ENCODE results near the gene OR52N4.

The OR52N4 gene

GRCh38 chr11:5746614-5747013, 7.4 kb upstream of the OR52N4 start:
- H3F3A ChIP-seq (ENCODE audit: insufficient read depth, low read length) = no peaks in the 10 kb centered on the region
- H3K79me2 ChIP-seq (ENCODE audit: low read length) = no peaks in the 10 kb centered on the region
- DNase-seq = no peak
- no peaks in the 10 kb centered on the region for H3K4me1 ChIP-seq (ENCODE audit: low read length)
- H3K9ac ChIP-seq (ENCODE audit: low read length) = no peak overlapping the region
- no peak overlapping the region for H3K4me2 ChIP-seq (ENCODE audit: low read depth, low read length)
- H4K20me1 ChIP-seq (ENCODE audit: insufficient read depth, low read length) = no peaks in the 10 kb centered on the region
- no peaks in the 10 kb centered on the region for H3K9me3 ChIP-seq (replicated peaks; ENCODE audit: insufficient read depth, low read length)
- no peaks in the 10 kb centered on the region for H3K36me3 ChIP-seq (replicated peaks; ENCODE audit: insufficient read depth, low read length)
- no peak overlapping the region for H3K4me3 ChIP-seq (ENCODE audit: low read length)
- H3K27ac ChIP-seq (ENCODE audit: low read length) = no peak overlapping the region
- H3K9me2 ChIP-seq (replicated peaks; ENCODE audit: insufficient read depth, low read length) = no peaks in the 10 kb centered on the region
- TF ChIP-seq EZH2phosphoT487 (IDR thresholded peaks at IDR 0.05; ENCODE audit: low read length) = no peak
- TF ChIP-seq CTCF (IDR thresholded peaks at IDR 0.05; ENCODE audit: low read length) = no peak
- no peak for TF ChIP-seq EZH2 (optimal IDR thresholded peaks at IDR 0.05; ENCODE audit: low read depth, low read length)
- H3K27me3 ChIP-seq (replicated peaks; ENCODE audit: insufficient read depth, low read length) = 0 out of 2 replicates have a peak, but pooled peaks cover 3% of the 10 kb centered on the region
- H2AFZ ChIP-seq (ENCODE audit: low read length) = no peak overlapping the region

- Histone ChIP-seq H3K79me2 (ENCODE audit: low read length) (no peaks in the 10 kb centered on the region), H3K4me2 (ENCODE audit: low read depth, low read length) (no peak overlapping the region), H4K20me1 (ENCODE audit: insufficient read depth, low read length) (no peaks in the 10 kb centered on the region), H3K4me1 (ENCODE audit: low read length) (no peaks in the 10 kb centered on the region), H3K36me3 (replicated peaks; ENCODE audit: insufficient read depth, low read length) (no peaks in the 10 kb centered on the region), H3F3A (ENCODE audit: insufficient read depth, low read length) (no peaks in the 10 kb centered on the region), H3K9me3 (replicated peaks; ENCODE audit: insufficient read depth, low read length) (no peaks in the 10 kb centered on the region), H3K27ac (ENCODE audit: low read length) (no peak overlapping the region), H3K9me2 (replicated peaks; ENCODE audit: insufficient read depth, low read length) (no peaks in the 10 kb centered on the region), H3K27me3 (replicated peaks; ENCODE audit: insufficient read depth, low read length) (0 out of 2 replicates have a peak, but pooled peaks cover 3% of the 10 kb centered on the region), H3K4me3 (ENCODE audit: low read length) (no peak overlapping the region), H2AFZ (ENCODE audit: low read length) (no peak overlapping the region), H3K9ac (ENCODE audit: low read length) (no peak overlapping the region)
- no peak for DNase-seq
- TF ChIP-seq EZH2phosphoT487 (IDR thresholded peaks at IDR 0.05; ENCODE audit: low read length) (no peak), CTCF (IDR thresholded peaks at IDR 0.05; ENCODE audit: low read length) (no peak), EZH2 (optimal IDR thresholded peaks at IDR 0.05; ENCODE audit: low read depth, low read length) (no peak)
Observed at GRCh38 chr11:5749836-5750235, 4.2 kb upstream of the OR52N4 start.

- Histone ChIP-seq H2AFZ (ENCODE audit: low read length) (no peak overlapping the region), H3K9me2 (replicated peaks; ENCODE audit: insufficient read depth, low read length) (no peaks in the 10 kb centered on the region), H3K27ac (ENCODE audit: low read length) (no peak overlapping the region), H3K9me3 (replicated peaks; ENCODE audit: insufficient read depth, low read length) (no peaks in the 10 kb centered on the region), H3K79me2 (ENCODE audit: low read length) (no peaks in the 10 kb centered on the region), H3K27me3 (replicated peaks; ENCODE audit: insufficient read depth, low read length) (no peaks in the 10 kb centered on the region), H3K4me3 (ENCODE audit: low read length) (no peak overlapping the region), H3K9ac (ENCODE audit: low read length) (no peak overlapping the region), H4K20me1 (ENCODE audit: insufficient read depth, low read length) (no peaks in the 10 kb centered on the region), H3F3A (ENCODE audit: insufficient read depth, low read length) (no peaks in the 10 kb centered on the region), H3K4me1 (ENCODE audit: low read length) (no peaks in the 10 kb centered on the region), H3K36me3 (replicated peaks; ENCODE audit: insufficient read depth, low read length) (no peaks in the 10 kb centered on the region), H3K4me2 (ENCODE audit: low read depth, low read length) (no peak overlapping the region)
- DNase-seq = no peak
- TF ChIP-seq CTCF (IDR thresholded peaks at IDR 0.05; ENCODE audit: low read length) (no peak), EZH2 (optimal IDR thresholded peaks at IDR 0.05; ENCODE audit: low read depth, low read length) (no peak), EZH2phosphoT487 (IDR thresholded peaks at IDR 0.05; ENCODE audit: low read length) (no peak)
Observed at GRCh38 chr11:5767056-5767455, 13.0 kb downstream of the OR52N4 start.
